PC-9 (cell line): ENCODE measurements around the gene CNTNAP2.

Source experiments
- CTCF ChIP-seq: fragments of 200-600 bp; sonication (generic); conservative IDR thresholded peaks from 2 replicates; pipeline ENCODE4 v1.6.1; 2017; ENCODE audit warnings: mixed run types, antibody characterized with exemption, mild to moderate bottlenecking, moderate library complexity
- EZH2 ChIP-seq: fragments of 200-600 bp; sonication (generic); IDR thresholded peaks from 2 replicates; pipeline ENCODE4 v1.8.0; 2017; ENCODE audit warnings: antibody characterized with exemption, low read depth

- no peak for TF ChIP-seq CTCF
- TF ChIP-seq EZH2, result no peak
Observed at GRCh38 chr7:148180075-148180474, 2063.5 kb downstream of the CNTNAP2 start.
